SU-DHL-6 (cell line): ENCODE data around the gene DEFB113.

Experiments
- H2AFZ ChIP-seq: fragments of 200-600 bp; sonication (generic); 2 replicates; pipeline ENCODE4 v1.6.1; 2014; ENCODE audit warnings: low read depth, mild to moderate bottlenecking, moderate library complexity, mixed read lengths, antibody characterized with exemption, low read length; ENCODE audit not compliant: severe bottlenecking
- H3F3A ChIP-seq: fragments of 200-600 bp; shearing (Covaris generic); 2 replicates; pipeline ENCODE4 v1.6.0; 2016; ENCODE audit warnings: antibody characterized with exemption, mild to moderate bottlenecking; ENCODE audit not compliant: insufficient read depth
- H3K27ac ChIP-seq: fragments of 200-600 bp; sonication (generic); 2 replicates; pipeline ENCODE4 v1.5.1; 2016; ENCODE audit warnings: low read depth, mild to moderate bottlenecking, low read length, moderate library complexity, mixed read lengths
- H3K27me3 ChIP-seq: fragments of 200-600 bp; sonication (generic), shearing (Covaris generic); 2 replicates; pipeline ENCODE4 v1.6.0; 2014; ENCODE audit warnings: mild to moderate bottlenecking, low read length
- H3K36me3 ChIP-seq: fragments of 200-600 bp; sonication (generic); 2 replicates; pipeline ENCODE4 v1.6.1; 2014; ENCODE audit warnings: mild to moderate bottlenecking, low read length, mixed read lengths
- H3K4me2 ChIP-seq: fragments of 300-600, 200-600 bp; shearing (Covaris generic), sonication (generic); 2 replicates; pipeline ENCODE4 v1.6.0; 2014; ENCODE audit warnings: low read length, low read depth, mild to moderate bottlenecking; ENCODE audit not compliant: poor library complexity, severe bottlenecking
- H3K4me3 ChIP-seq: fragments of 200-600 bp; sonication (generic); 2 replicates; pipeline ENCODE4 v1.5.1; 2014; ENCODE audit warnings: antibody characterized with exemption, low read length, mild to moderate bottlenecking, mixed read lengths; ENCODE audit not compliant: insufficient read depth, poor library complexity, severe bottlenecking
- H3K79me2 ChIP-seq: fragments of 200-600 bp; sonication (generic); 2 replicates; pipeline ENCODE4 v1.6.1; 2014; ENCODE audit warnings: mild to moderate bottlenecking, low read length, moderate library complexity; ENCODE audit not compliant: insufficient read depth
- H3K9ac ChIP-seq: fragments of 200-600 bp; sonication (generic); 2 replicates; pipeline ENCODE4 v1.7.0; 2014; ENCODE audit warnings: mild to moderate bottlenecking, low read length
- H3K9me2 ChIP-seq: fragments of 200-600 bp; sonication (generic); replicated peaks from 2 replicates; pipeline ENCODE4 v1.6.1; 2014; ENCODE audit warnings: low read length; ENCODE audit not compliant: insufficient read depth
- H3K9me3 ChIP-seq: fragments of 200-600 bp; sonication (generic); 2 replicates; pipeline ENCODE4 v1.6.1; 2014; ENCODE audit warnings: low read length, mixed read lengths; ENCODE audit not compliant: insufficient read depth
- H4K20me1 ChIP-seq: fragments of 200-600 bp; sonication (generic); 2 replicates; pipeline ENCODE4 v1.6.1; 2014; ENCODE audit warnings: low read depth, mild to moderate bottlenecking, antibody characterized with exemption, low read length, moderate library complexity, mixed read lengths
- CTCF ChIP-seq: fragments of 200-600 bp; sonication (generic); IDR thresholded peaks from one replicate; pipeline ENCODE4 v1.5.1; 2017; ENCODE audit warnings: antibody characterized with exemption, mild to moderate bottlenecking, low read length, moderate library complexity; ENCODE audit not compliant: insufficient read depth, poor library complexity, severe bottlenecking
- EZH2phosphoT487 ChIP-seq: fragments of 200-600 bp; sonication (generic), shearing (Covaris generic); conservative IDR thresholded peaks from 2 replicates; pipeline ENCODE4 v1.6.1; 2018; ENCODE audit warnings: mild to moderate bottlenecking, antibody characterized with exemption, low read length, moderate library complexity, mixed read lengths

Gene DEFB113

GRCh38 chr6:49951926-49952325, 17.5 kb downstream of the DEFB113 start:
- no peak overlapping the region for H3K9ac ChIP-seq
- H3K4me3 ChIP-seq = no peak overlapping the region
- H3K79me2 ChIP-seq = no peaks in the 10 kb centered on the region
- TF ChIP-seq EZH2phosphoT487 = no peak
- no peak for TF ChIP-seq CTCF
- no peak overlapping the region for H3K4me2 ChIP-seq
- H3K27ac ChIP-seq = no peak overlapping the region
- no peaks in the 10 kb centered on the region for H3F3A ChIP-seq
- no peaks in the 10 kb centered on the region for H3K36me3 ChIP-seq
- no peak overlapping the region for H2AFZ ChIP-seq
- H3K9me2 ChIP-seq = no peaks in the 10 kb centered on the region
- no peaks in the 10 kb centered on the region; the same call in 1 of the 2 replicates for H4K20me1 ChIP-seq
- H3K9me3 ChIP-seq = no peaks in the 10 kb centered on the region
- H3K27me3 ChIP-seq = no peaks in the 10 kb centered on the region

GRCh38 chr6:49950415-49950751, 19.0 kb downstream of the DEFB113 start:
- no peak overlapping the region for H3K27ac ChIP-seq
- H3K4me2 ChIP-seq = no peak overlapping the region
- no peaks in the 10 kb centered on the region for H3K27me3 ChIP-seq
- H3K79me2 ChIP-seq = no peaks in the 10 kb centered on the region
- H2AFZ ChIP-seq = no peak overlapping the region
- H3K4me3 ChIP-seq = no peak overlapping the region
- TF ChIP-seq EZH2phosphoT487 = no peak
- no peak for TF ChIP-seq CTCF
- no peaks in the 10 kb centered on the region for H3K36me3 ChIP-seq
- H3K9me2 ChIP-seq = no peaks in the 10 kb centered on the region
- H3K9ac ChIP-seq = no peak overlapping the region
- H3K9me3 ChIP-seq = no peaks in the 10 kb centered on the region
- H3F3A ChIP-seq = no peaks in the 10 kb centered on the region
- no peaks in the 10 kb centered on the region; the same call in 1 of the 2 replicates for H4K20me1 ChIP-seq

GRCh38 chr6:49949062-49949461, 20.4 kb downstream of the DEFB113 start:
- no peak overlapping the region for H3K4me3 ChIP-seq

More at GRCh38 chr6:49949062-49949461, 20.4 kb downstream of the DEFB113 start:
- Histone ChIP-seq H2AFZ (no peak overlapping the region), H3K9ac (no peak overlapping the region), H3K9me2 (no peaks in the 10 kb centered on the region), H3K36me3 (no peaks in the 10 kb centered on the region), H3K27ac (no peak overlapping the region), H3K4me2 (no peak overlapping the region), H3K27me3 (no peaks in the 10 kb centered on the region), H3K79me2 (no peaks in the 10 kb centered on the region), H3K9me3 (no peaks in the 10 kb centered on the region), H3F3A (no peaks in the 10 kb centered on the region), H4K20me1 (no peaks in the 10 kb centered on the region; the same call in 1 of the 2 replicates)
- no peak for TF ChIP-seq EZH2phosphoT487
- no peak for TF ChIP-seq CTCF
